HG03097 (cell line): Measurements from ENCODE around the gene RNH1.

Experiments
- ATAC-seq: cut with Tn5 transposase; IDR thresholded peaks from one replicate; pipeline ENCODE4 v1.9.1; 2021; ENCODE audit not compliant: unreplicated experiment, low FRiP score

Gene RNH1

GRCh38 chr11:460331-461199, 46.5 kb downstream of the RNH1 start:
- no peak for ATAC-seq

GRCh38 chr11:459511-460220, 47.4 kb downstream of the RNH1 start:
- ATAC-seq: no peak

- no peak for ATAC-seq
Observed at GRCh38 chr11:457111-457760, 49.8 kb downstream of the RNH1 start.

GRCh38 chr11:456533-456932, 50.5 kb downstream of the RNH1 start:
- no peak for ATAC-seq

DNA sequence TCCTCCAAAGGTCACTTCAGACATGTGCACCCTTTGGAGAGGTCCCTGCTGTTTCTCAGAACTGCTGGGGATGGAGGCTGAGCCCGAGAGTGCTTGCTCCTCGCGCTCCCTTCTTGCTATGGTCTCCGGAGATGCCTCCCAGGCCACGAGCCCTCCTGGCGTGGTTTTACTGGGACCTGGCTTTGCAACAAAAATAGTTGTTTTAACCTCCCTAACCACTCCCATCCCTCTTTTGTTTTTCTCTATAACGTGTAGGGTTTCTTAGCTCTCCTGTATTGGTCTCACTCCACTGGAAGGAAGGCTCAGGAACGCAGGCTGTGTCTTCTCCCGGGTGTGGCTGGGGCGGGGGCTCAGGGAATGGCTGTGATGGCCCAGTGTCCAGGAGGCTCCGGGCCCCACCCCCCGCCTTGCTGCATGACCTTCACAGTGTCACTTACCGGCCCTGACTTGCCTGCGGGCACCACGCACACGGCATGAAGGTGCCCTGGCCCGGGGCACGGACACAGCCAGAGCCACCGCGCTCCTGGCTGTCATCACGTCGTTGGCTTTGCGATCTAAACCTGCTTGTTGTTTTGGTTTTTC, 51.4 kb downstream of the RNH1 start:
- no peak for ATAC-seq

DNA sequence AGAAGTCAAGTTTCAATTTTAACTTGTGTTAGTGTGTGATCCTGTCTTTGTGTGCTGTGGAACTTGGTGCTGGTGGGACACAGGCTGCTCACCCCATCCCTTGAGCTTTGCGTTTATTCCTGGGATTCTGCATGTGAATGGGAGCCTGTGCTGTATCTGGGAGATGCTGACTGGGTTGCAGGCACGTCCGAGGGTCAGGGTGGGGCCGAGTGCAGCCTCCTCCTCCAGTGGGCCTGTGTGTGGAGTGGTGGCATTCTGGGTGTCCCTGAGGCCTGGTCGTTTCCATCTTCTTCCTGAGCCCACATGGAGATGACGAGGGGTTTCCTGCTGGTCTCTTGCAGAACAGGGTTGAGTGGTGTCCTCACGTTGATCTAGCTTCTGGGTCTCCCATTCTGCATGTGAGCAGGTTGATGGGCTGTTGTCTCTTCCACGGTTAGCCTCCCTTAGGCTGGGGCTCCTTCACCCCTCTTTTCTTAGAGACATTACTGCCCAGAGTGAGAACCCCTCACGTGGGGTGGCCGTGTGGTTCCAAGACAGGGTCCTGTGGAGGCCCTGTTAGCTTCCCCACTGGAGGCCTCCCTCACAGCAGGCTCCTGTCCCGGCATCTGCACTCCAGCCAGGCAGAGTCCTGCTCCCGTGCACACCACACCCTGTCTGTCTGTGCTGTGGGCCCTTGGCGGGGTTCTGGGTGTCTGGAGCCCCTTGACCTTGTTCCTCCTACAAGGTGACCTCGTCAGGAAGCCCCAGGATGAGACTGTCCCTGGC, 52.1 kb downstream of the RNH1 start:
- ATAC-seq: no peak

GRCh38 chr11:454043-454442, 53.0 kb downstream of the RNH1 start:
- ATAC-seq: no peak

DNA sequence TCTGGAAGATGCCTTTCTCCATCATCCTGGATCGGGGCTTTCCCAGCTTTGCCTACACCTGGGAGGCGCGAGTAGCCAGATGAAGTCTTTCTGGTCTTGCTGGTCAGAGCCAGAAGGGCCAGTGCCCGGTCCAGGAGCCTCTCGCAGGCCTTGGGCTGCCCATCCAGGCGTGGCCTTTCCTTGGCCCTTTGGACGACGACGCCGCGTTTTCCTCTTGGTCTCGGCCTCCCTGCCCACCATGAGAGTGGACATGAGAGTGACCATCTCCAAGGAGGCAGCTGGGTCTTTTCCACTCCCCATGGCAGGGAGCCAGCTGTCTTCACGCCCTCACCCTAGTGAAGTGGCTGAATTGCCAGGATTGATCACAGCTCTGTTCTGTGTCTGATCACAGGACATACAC, 53.5 kb downstream of the RNH1 start:
- no peak for ATAC-seq

DNA sequence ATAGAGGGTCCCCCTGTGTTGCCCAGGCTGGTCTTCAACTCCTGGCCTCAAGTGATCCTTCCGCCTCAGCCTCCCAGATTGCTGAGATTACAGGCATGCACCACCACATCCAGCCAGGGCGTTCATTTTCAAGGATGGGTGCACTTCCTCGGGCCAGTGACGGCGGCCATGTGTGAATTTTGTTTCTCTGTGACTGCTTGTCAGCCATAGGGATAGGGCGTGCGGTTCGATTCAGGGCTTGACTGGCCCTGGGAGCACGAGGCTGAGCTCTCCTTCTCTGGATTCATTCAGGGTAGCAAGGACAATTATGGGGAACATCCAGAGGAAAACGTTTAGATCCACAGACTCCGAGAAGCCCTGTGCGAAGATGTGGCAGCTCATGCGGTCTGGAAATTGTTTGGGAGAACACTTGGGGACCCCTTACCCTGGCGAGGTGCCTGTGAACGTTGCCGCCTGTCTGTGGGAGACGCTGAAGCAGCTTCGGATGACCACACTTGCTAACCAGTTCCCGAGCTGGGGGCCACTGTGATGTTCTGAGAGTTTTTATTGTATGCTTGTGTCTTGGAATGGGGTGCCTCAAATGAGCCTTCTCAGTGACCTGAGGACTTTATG, 54.0 kb downstream of the RNH1 start:
- ATAC-seq: no peak

DNA sequence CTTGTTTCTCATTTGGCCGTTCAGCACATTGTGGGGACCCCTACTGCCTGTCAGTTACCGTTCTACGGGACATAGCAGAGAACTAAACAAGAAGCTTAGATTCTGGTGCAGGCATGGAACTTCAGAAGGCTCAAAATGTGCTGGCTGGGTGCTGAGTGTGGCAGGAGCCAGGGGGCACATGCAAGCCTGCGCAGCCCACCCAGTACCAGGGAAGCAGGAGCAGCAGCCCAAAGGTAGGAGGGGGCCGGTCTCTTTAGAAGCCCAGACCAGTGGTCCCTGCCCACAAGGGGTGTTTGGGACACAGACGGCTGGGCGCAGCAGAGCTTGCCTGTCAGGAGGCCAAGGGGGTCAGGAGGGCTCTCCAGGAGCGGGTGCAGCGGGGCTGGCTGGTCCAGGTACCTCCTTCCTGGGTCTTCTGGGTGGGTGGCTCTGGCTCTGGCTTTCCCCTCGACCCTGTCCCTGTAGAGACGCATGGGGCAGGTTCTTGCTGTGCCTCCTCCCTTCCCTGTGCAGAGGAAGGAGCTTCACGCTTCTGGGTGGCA, 54.8 kb downstream of the RNH1 start:
- no peak for ATAC-seq

GRCh38 chr11:451738-452137, 55.3 kb downstream of the RNH1 start:
- ATAC-seq: no peak

- no peak for ATAC-seq
Observed at GRCh38 chr11:450809-451451, 56.1 kb downstream of the RNH1 start.

- ATAC-seq: peak; percentile 57
Observed at GRCh38 chr11:449889-450808, 56.9 kb downstream of the RNH1 start, which contains the start of gene PTDSS2. Gene PTDSS2 (plus strand): TSS chr11:450279. CDS start chr11:450456, 177 bp downstream.

- ATAC-seq: peak; percentile 50
Observed at GRCh38 chr11:447923-448731, 58.9 kb downstream of the RNH1 start.

DNA sequence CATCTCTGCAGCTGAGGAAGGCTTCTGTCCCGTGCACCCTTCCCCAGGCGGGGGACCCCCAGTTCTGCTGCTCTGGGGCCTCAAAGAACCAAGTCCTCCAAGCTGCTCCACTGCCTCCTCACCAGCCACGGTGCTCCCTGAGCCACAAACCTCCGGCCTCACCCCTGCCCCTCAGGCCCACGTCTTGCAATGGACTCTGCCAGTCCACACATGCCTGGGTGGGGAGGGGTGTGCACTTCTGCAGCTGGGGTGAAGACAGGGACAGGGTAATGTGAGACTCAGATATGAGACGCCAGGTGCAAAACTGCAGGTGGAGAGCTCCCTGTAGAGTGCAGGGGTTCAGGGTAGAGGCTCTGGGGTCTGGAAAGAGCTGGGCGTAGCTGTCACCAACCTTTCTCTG, 60.2 kb downstream of the RNH1 start:
- ATAC-seq: no peak

DNA sequence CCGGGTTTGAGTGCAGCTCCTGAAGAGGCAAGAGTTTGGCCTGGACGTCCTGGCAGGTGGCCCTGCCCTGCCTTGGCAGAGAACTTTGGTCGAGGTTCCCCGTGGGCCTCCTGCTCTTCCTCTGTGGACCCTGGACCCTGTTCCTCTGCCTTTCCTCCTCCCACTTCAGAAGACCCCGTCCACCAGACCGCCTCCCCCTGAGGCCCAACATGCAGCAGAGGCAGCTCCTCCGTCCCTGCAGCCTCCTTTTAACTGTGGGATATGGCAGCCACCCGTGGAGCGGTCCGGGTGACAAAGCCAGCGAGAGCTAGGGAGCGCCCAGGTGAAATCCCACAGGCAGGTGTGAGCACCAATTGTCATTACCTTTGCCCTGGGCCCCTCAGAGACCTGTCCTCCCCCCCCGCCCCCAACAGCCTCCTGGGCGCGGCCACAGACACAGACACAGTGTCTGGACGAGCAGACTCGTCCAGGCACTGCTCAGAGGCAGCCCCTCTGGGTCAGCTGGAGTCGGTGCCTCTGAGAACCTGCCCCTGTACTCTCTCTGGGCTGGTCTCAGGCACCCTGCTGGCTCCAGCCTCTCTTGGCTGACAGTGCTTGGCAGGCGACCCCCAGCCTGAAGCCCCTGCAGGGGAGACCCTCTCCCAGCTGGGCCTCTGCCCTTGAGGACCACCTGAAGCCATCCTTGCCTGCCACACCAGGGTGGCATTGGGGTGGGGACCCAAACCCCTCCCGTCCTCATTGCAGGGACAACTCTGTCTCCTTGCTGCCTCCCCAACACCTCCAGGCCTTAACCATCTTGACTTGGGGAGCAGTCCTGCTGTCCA, 61.1 kb downstream of the RNH1 start:
- no peak for ATAC-seq
